ENCODE data around the gene UBQLN3.

UBQLN3 gene

GRCh38 chr11:5521540-5521939, 11.8 kb upstream of the UBQLN3 start:
- H3K36me3 ChIP-seq: no peaks in the 10 kb centered on the region
- H3K9me3 ChIP-seq (ENCODE audit: severe bottlenecking): peaks cover 3% of the 10 kb centered on the region
- TF ChIP-seq, protein P1, sequence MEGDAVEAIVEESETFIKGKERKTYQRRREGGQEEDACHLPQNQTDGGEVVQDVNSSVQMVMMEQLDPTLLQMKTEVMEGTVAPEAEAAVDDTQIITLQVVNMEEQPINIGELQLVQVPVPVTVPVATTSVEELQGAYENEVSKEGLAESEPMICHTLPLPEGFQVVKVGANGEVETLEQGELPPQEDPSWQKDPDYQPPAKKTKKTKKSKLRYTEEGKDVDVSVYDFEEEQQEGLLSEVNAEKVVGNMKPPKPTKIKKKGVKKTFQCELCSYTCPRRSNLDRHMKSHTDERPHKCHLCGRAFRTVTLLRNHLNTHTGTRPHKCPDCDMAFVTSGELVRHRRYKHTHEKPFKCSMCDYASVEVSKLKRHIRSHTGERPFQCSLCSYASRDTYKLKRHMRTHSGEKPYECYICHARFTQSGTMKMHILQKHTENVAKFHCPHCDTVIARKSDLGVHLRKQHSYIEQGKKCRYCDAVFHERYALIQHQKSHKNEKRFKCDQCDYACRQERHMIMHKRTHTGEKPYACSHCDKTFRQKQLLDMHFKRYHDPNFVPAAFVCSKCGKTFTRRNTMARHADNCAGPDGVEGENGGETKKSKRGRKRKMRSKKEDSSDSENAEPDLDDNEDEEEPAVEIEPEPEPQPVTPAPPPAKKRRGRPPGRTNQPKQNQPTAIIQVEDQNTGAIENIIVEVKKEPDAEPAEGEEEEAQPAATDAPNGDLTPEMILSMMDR (IDR thresholded peaks at IDR 0.05; ENCODE audit: low read depth, low read length): no peak
- H3K4me3 ChIP-seq (ENCODE audit: low read depth, low read length): no peak overlapping the region
- no peaks in the 10 kb centered on the region for H3K27me3 ChIP-seq (ENCODE audit: insufficient read depth, low read depth, severe bottlenecking)
- DNase-seq: no peak
- H3K27ac ChIP-seq: no peak overlapping the region

- H3K9me3 ChIP-seq (ENCODE audit: severe bottlenecking): peaks cover 3% of the 10 kb centered on the region
- H3K36me3 ChIP-seq: no peaks in the 10 kb centered on the region
- DNase-seq: no peak
- no peak within 1 kb of the TSS for H3K27ac ChIP-seq
- TF ChIP-seq, protein P1 (IDR thresholded peaks at IDR 0.05; ENCODE audit: low read depth, low read length): no peak
- no peak within 1 kb of the TSS for H3K4me3 ChIP-seq (ENCODE audit: low read depth, low read length)
- H3K27me3 ChIP-seq (ENCODE audit: insufficient read depth, low read depth, severe bottlenecking): no peaks in the 10 kb centered on the region
Observed at GRCh38 chr11:5516599-5516998, 6.8 kb upstream of the UBQLN3 start, which contains the start of gene UBQLNL. Gene UBQLNL (minus strand): TSS chr11:5516699. CDS start chr11:5516441, 258 bp downstream.

DNA sequence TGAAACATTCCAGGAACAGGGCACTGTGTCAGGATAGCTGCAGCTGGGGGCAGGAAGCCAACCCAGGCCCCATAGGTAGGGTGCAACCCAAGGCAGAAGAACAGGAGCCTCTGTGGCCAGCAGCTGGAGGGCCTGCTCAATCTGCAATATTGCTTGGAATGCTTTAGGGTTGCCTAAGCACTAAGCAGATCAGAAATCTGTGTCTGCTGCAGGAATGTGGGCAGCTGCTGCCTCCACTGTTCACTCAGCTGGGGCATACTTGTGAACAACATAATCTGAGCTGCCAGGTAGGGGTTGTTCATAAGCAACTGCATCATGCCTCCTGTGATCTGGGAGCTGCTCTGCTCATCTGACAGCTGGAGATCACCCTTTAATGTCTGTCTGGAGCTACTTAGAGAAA, 5.1 kb upstream of the UBQLN3 start:
- Histone ChIP-seq H3K27me3 (ENCODE audit: insufficient read depth, low read depth, severe bottlenecking) (no peaks in the 10 kb centered on the region), H3K36me3 (no peaks in the 10 kb centered on the region), H3K4me3 (ENCODE audit: low read depth, low read length) (no peak overlapping the region), H3K9me3 (ENCODE audit: severe bottlenecking) (no peaks in the 10 kb centered on the region), H3K27ac (no peak overlapping the region)
- TF ChIP-seq, protein P1 (IDR thresholded peaks at IDR 0.05; ENCODE audit: low read depth, low read length): no peak
- no peak for DNase-seq

- TF ChIP-seq, protein P1 (IDR thresholded peaks at IDR 0.05; ENCODE audit: low read depth, low read length): no peak
- DNase-seq: no peak
Observed at GRCh38 chr11:5508605-5509004, 1.2 kb downstream of the UBQLN3 start.

GRCh38 chr11:5507933-5508305, 1.8 kb downstream of the UBQLN3 start:
- peak; percentile 77 for DNase-seq
- TF ChIP-seq, protein P1 (IDR thresholded peaks at IDR 0.05; ENCODE audit: low read depth, low read length): no peak
- Histone ChIP-seq H3K36me3 (no peaks in the 10 kb centered on the region), H3K4me3 (ENCODE audit: low read depth, low read length) (peak overlapping the region; percentile 43), H3K9me3 (ENCODE audit: severe bottlenecking) (no peaks in the 10 kb centered on the region), H3K27me3 (ENCODE audit: insufficient read depth, low read depth, severe bottlenecking) (no peaks in the 10 kb centered on the region), H3K27ac (peak overlapping the region; percentile 93)

More at GRCh38 chr11:5508605-5509004, 1.2 kb downstream of the UBQLN3 start:
- H3K27ac ChIP-seq: peak overlapping the region; percentile 93
- H3K36me3 ChIP-seq: no peaks in the 10 kb centered on the region
- H3K27me3 ChIP-seq (ENCODE audit: insufficient read depth, low read depth, severe bottlenecking): no peaks in the 10 kb centered on the region
- H3K9me3 ChIP-seq (ENCODE audit: severe bottlenecking): no peaks in the 10 kb centered on the region
- peak overlapping the region; percentile 43 for H3K4me3 ChIP-seq (ENCODE audit: low read depth, low read length)
